DMS153 treated with DMSO at 0.1 percent for 48 hours (cell line): Measurements from ENCODE around the gene WDR37.
"Not testable (repeated sequence)": the region's sequence is repeated elsewhere in the genome, so short reads cannot be mapped to it uniquely, and the experiment has no call there.

Experiments
- DNase-seq: peaks from one replicate; lab custom pipeline; 2025; ENCODE audit not compliant: unreplicated experiment; lab: John Stamatoyannopoulos, UW

WDR37 gene

DNA sequence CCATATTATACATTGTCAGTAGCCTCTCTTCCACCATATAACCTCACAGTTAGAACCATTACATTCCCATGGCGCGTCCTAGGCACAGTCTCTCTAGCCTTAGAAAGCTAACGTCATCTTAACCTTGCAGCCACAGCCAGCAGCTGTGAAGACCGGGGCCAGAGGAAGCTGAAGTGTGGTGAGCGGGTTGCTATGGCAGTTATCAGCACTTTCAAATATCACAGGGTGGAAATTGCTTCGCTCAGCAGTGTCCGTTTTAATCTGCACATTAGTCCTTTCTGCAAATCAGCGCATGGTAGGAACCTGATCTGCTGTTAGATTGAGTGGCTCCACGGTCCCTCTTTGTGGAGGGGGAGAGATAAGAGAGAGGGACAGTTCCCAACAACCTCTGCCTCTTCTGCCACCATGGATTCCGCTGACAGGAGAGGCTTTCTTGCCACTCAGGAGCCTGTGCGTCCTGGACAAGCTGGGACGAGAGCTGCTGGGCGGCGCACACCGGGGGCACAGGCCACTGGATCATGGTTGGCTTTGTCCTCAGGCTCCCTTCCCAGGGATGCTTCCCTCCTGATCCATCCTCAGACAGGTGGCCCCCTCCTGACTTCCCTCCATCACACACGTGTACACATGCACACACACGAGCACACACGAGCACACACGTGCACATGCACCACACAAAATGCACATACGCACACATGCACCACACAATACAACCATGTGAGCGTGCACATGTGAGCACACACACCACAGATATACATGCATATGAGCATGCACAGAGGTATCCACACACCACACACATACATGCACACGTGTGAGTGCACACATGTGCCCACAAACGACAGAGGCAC, 93.8 kb downstream of the WDR37 start:
- DNase-seq, result no peak

- no peak for DNase-seq
Measured at GRCh38 chr10:1150638-1150955, 94.4 kb downstream of the WDR37 start.

DNA sequence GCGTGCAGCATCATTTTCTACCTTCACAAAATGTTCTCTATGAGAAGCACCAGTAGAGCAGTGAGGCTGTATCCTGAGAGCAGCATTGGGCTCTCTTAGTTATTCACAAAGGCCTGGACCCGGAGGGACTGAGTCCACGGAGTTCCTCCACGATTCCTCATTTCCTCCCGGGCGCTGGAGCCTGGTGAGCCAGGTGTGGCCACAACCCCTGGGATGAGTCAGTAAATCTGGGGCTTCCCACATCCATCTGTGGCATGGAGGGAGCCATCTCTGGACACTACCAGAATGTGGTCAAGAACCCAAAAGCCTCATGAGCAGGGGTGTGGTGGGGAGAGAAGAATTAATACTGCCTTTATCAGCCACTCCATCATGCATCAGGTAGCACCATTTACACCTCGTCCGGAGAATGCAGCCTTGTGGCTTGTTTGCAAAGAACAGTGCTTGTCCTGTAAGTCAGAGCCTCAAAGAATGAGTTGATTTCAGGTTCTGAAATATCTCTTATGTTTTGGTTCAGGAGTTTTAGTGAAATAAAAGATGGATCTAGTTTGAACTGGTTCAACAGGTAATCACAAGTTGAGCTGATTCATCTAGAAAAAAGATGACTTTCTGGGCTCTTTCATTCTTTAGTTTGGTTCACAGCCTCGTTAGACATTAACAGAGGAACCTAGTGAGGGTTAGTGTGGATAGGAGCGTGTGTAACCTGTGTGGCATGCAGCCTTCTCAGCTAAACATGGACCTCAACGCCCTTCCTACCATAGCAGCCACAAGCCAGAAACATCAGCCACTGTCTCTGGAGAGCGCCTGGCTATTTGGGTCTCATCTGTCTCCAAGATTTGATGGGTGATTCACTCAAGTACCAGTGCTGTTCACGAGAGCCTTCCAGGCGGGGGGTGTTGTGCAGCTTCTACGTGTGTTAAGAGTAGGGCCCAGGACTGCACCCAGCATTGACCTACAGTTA, 95.2 kb downstream of the WDR37 start:
- DNase-seq, result no peak

GRCh38 chr10:1152386-1153250, 96.4 kb downstream of the WDR37 start:
- DNase-seq, result no peak

- no peak for DNase-seq
Measured at GRCh38 chr10:1153251-1153763, 97.1 kb downstream of the WDR37 start.

- no peak for DNase-seq
Measured at GRCh38 chr10:1153805-1154351, 97.7 kb downstream of the WDR37 start.

GRCh38 chr10:1154531-1155295, 98.5 kb downstream of the WDR37 start:
- no peak for DNase-seq

DNA sequence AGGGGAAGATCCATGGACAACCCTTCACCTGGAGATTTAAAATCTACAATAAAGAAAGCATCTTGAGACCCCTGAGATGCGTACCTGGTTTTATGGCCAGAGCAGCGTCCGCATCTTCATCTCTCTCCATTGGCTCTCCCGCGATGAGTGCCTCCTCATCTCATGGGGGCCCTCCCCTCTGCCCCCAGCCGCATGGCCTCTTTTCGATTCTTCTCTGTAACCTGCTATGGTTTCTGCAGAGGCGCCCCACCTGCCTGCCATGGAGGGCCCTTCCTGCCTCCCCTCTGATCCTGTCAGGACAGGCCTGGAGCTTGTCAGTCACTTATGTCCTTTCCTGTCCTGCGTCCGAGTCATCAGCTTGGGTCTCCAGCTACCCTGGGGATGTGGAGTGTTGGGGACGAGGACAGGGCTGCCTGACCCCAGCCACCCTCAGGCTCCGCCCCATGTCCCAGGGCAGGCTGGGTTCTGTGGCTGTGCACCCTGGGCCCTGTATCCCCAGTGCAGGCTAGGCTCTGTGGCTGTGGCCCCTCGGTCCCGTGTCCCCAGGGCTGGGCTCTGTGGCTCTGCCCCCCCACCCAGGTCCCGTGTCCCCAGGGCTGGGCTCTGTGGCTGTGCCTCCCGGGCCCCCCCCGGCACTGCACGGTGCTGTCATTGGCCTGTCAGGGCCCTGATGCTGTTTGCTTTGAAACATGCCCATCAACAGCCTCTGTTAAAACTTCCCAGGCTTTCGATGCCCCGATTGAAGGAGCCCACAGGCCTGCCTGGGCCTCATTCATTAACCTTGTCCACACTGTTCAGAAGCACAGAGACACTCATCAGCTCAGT, 99.8 kb downstream of the WDR37 start:
- DNase-seq, result no peak

DNA sequence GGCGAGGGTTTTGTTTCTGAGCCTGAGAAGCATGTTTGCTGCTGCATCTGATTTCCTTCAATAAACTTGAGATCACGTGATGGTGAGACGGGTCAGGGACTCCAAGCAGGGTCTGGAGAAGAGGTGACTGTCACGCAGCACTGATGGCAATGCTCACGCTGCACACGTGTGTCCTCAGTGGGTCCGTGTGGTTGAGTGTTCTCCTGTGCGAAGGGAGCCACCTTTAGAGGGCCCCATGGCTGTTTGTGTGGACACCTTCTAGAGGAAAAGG, 100.4 kb downstream of the WDR37 start:
- no peak for DNase-seq

GRCh38 chr10:1156921-1157614, 100.9 kb downstream of the WDR37 start:
- no peak for DNase-seq

DNA sequence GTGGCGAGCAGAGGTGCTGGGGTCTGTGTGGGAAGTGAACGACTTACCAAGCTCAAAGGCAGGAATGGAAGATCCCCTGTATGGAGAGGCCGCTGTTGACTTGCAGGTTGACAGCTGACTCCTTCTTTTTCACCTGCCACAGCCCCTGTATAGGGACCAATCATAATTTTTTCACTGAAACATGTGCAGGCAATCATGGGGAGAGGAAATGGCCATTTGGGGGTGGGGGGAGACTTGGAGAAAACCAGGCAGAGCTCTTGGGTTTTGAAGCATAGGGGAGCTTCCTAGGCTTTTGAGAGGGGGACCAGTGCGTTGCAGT, 101.4 kb downstream of the WDR37 start:
- DNase-seq, result no peak

DNA sequence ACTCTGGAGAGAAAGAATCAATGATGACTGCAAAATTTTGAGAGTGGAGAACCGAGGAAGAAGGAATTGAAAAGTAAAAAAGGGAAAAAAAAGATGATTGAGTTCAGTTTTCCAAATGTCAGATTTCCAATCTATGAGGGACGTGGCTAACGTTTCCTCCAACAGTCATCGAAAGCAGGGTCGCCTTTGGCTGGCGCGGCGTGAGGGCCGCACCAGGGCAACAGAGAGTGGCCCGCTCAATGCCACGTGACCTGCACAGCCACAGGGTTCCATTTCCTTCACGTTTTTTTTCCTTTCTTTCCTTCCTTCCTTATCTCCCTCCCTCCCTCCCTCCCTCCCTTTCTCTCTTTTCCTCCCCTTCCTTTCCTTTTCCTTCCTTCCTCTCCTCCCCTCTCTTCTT, 101.9 kb downstream of the WDR37 start:
- DNase-seq, result no peak

DNA sequence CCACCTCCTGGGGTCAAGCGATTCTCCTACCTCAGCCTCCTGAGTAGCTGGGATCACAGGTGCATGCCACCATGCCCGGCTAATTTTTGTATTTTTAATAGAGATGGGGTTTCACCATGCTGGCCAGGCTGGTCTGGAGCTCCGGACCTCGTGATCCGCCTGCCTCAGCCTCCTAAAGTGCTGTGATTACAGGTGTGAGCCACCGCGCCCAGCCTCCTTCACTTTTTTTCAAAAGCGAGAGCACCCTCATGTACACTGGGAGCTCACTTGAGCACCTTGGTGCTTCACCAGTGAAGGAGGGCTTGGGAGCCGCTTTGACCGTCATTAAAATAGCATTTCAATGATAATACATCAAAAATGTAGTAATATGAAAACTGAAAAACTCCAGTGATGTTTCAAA, 102.4 kb downstream of the WDR37 start:
- DNase-seq, result not testable (repeated sequence)

DNA sequence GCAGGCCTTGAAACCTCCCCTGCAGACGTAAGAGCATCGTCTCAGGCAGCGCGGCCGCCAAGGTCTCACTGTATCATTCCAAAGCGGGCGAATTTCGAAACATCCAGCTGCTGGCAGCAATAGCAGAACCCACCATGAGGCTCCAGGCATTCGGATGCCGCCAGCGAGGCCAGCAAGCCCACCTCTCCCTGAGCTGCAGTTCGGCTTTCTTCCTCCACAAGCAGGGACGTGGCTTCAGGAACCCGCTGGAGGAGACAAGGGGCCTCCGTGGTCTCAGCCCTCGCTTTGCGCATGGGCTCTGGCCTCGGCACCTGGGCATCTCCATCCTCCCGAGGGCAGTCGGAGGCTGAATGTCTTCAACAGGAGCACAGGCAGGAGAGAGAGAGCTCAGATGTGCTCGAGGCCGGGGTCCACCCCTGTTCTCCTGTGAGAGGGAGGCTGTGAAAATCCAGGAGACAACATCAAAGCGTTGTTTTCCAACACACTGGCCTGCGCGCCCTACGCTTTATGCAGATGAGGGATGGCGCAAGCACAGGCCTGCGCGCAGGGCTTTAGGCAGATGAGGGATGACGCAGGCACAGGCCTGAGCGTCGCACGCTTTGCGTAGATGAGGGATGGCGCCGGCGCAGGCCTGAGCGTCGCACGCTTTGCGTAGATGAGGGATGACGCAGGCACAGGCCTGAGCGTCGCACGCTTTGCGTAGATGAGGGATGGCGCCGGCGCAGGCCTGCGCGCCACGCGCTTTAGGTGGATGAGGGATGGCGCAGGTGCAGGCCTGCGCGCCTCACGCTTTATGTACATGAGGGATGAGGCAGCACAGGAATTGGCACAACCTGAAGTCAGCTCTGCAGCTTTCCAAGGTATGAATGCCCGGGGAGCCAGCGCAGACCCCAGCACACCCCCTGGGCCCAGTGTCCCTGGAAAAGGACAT, 103.2 kb downstream of the WDR37 start:
- DNase-seq, result no peak

- no peak for DNase-seq
Measured at GRCh38 chr10:1160561-1161314, 104.6 kb downstream of the WDR37 start.

GRCh38 chr10:1161315-1161673, 105.1 kb downstream of the WDR37 start:
- not testable (repeated sequence) for DNase-seq
